IPS-NIHi11 (cell line): ENCODE results near the gene MFN2.

Source experiments
- DNase-seq: peaks from one replicate; pipeline ENCODE4 v3.0.0; 2012; ENCODE audit warnings: mixed read lengths, low spot score

MFN2 gene

DNA sequence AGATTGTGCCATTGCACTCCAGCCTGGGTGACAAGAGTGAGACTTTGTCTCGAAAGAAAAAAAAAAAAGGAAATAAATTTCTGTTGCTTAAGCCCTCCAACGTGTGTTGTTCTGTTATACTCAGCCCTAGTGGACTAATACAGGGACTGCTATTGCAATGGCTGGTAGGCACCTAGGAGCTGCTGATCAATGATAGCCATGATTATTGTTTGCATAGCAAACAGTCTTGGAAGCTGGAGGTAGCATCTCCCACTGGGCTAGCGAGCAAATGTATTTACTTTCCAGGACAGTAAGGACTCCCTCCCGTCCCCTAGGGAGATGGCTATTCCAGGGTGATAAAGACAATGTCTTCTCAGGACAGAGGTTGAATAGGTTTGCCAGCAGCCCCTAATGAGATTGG is 69.4 kb downstream of the MFN2 start:
- no peak for DNase-seq

DNA sequence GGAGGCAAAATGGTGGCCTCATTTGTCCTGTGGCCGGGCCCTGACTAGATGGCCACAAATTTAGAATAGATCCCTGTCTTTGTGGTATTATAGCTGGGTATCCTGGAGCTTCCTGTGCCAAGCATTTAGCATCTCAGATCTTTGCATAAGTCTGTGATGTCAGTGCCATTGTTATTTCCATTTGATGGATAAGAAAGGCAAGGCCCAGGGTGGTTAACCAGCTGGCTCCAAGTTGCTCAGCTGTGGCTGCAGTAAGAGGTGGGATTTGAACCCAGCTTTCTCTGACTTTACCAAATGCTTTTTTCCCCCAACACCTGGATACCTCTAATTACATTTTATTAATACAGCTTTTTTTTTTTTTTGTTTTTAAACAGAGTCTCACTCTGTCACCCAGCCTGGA is 71.1 kb downstream of the MFN2 start:
- DNase-seq = no peak

DNA sequence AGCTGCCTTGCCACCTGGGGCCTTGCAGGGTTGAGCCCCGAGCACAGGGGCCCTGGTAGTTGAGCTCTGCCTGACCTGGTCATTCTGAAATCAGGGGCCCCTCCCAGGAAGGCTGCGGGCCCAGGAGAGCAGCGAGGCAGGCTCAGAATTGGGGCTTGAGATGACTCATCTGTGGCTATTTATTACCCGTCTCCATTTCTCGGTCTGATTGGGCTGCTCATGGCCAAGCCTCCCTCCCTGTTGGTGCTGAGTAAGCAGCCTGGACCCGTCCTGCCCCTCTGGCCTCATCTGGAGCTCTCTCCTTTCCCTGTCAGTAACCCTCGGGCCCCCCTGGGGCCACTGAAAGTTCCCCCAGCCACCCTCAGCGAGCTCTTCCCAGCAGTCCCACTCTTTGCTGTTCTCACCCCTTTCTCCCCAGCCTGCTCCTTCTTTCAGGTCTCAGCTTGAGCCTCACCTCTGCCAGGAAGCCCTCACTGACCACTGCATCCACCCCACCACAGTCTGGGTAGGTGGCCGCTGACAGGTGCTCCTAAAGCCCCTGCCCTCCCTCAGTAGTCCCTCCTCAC is 71.8 kb downstream of the MFN2 start:
- peak; percentile 68 for DNase-seq

DNA sequence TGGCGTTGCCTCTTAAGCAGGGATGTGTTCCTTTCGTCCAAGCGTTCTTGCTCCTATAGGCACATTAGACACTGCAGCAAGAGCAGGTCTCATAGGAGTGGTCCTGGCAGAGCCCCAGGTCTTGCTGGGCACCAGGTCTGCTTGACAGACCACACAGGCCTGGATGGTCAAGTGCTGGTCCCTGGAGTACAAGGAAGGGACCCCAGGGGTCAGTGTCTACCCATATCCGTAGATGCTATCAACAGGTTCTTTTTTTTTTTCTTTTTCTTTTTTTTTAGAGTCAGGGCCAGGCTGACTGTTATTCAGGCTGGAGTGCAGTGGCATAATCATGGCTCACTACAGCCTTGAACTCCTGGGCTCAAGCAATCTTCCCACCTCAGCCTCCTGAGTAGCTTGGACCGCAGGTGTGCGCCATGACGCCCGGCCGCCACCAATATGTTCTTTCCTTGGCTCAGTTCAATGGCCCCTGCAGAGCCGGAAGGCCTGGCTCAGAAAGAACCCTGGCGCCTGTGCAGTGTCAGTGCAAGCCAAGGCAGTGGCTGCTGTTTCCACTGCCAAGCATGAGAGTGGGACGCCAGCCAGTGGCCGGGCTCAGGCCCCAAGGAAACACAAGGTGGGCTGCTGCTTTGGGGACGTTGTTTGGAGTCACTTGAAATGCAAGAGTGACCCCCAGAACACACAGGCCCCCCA is 72.9 kb downstream of the MFN2 start:
- no peak for DNase-seq

DNA sequence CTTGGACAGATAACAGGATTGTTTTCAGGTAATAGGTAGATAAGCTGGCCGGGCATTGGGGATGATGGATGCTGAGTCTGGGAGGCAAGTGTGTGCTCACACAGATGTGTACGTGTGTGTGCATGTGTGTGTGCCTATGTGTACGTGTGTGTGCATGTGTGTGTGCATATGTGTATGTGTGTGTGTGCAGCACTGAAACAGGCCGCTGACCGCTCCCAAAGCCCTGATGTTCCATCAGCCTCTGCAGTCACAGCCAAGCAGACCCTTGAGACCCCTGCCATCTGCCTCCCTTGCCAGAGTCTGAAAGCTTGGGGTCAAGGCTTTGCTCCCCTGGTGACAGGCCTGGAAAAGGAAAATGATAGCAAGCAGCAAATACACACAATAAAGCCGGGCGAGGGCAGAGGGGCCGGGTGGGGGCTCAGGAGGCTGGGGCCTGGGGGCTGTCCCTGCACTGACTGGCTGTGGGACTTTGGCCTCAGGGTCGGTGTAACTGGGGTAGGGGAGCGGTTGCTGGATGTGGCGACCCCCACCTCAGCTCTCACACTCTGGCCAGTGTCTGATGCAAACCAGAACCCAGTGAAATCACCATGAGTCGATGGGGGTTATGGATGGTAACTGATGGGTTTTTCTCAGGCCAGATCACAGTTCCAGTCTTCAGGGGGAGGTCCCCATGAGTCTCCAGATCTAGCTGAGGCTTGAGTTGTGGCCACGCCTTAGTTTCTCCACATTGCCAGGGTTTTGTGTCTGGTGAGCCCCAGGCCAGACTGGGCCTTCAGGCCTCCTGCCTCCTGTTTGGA is 73.7 kb downstream of the MFN2 start:
- no peak for DNase-seq

DNA sequence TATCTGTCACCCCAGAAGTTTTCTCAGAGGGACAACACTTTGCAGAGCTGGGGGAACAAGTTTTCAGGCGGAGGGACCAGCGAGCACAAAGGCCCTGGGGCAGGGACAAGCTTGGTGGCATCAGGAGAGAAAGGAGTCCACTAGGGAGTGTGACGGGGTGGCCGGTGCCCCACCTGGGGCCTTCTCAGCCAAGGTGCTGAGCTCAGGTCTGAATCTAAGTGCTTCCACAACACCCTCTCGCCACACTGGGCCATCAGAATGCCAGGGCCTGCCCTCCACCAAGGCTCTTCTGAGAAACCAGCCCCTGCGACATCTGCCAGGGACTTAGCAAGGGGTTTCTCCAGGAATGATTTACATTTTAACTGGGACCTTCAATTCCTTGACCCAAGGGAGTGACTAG is 75.0 kb downstream of the MFN2 start:
- no peak for DNase-seq

DNA sequence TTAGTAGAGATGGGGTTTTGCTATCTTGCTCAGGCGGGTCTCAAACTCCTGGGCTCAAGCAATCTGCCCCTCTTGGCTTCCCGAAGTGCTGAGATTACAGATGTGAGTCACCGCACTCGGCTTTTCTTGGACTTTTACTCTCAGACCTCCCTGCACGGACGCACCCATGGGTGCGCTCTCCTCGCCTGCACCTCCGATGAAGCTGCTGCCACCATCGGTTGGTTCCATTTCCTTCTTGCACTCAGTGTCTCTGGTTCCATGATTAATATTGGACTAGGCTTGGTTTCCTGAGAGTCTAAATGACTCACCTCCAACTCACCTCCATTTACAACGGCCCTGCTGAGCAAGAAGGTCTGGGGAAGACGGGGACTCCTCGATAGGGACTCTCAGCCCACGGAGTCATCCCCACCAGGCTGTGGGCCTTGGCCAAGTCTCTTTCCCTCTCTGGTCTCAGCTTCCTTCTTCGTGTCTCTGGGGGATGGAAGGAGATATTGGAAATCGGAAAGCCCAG is 76.1 kb downstream of the MFN2 start:
- DNase-seq = no peak

DNA sequence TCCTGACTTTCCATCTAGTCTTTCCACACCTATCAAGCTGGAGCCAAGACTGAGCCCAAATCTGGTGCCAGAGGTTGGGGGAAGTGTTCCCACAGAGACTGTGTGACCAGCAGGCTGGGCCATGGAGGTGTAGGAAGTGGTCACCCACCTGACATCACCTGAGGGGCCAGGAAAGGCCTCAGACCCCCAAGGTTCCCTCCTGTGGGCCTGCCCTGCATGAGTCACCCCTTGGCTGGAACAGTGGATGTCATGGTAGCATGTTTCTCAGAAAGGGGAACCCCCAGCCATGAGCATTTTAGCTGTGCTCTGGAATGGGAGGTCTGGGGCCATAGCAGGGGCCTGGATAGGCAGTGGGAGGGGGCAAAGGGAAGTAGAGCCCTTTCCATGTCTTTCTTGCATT is 77.1 kb downstream of the MFN2 start:
- DNase-seq = no peak

DNA sequence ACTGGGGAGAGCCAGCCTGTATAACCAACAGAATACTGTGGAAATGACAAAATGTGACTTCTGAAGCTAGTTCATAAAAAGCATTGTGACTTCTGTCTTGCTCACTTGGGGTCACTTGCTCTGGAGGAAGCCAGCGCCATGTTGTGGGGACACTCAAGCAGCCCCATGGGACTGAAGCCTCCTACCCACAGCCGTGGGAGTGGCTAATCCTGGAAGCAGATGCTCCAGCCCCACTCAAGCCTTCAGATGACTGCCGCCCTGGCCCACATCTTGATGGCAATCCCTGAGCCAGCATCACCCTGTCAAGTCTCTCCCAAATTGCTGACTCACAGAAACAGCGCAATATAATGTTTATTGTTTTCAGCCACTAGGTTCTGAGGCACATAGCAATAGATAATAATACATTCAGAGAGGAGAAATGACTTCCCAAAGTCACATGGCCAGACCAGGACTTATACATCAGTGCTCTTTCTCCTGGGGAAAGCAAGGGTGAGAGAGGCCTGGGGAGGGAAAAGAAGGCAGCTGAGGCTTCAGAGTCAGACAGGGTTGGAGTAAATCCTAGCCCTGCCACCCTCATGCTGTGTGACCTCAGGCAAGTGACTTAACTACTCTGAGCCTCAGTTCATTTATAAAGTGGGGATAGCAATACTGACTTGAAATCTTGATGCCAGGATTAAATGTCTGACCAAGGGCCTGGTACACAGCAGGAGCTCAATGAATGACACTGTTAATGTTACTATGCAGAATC is 77.9 kb downstream of the MFN2 start:
- no peak for DNase-seq

DNA sequence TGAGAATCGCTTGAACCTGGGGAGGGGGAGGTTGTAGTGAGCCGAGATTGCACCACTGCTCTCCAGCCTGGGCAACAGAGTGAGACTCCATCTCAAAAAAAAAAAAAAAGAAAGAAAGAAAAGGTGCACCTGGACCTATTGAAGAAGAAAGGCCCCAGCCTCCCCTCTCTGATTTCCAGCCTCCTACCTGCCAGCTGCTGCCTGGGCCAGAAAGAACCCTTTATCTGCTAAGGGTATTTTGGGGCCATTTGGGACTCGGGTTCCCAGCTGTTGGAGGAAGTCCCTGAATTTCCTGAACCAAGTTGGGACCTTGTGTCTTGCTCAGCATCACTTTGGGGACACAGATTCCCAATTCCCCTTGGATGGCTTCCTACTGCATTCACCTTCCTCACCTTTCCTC is 79.0 kb downstream of the MFN2 start:
- DNase-seq = no peak

DNA sequence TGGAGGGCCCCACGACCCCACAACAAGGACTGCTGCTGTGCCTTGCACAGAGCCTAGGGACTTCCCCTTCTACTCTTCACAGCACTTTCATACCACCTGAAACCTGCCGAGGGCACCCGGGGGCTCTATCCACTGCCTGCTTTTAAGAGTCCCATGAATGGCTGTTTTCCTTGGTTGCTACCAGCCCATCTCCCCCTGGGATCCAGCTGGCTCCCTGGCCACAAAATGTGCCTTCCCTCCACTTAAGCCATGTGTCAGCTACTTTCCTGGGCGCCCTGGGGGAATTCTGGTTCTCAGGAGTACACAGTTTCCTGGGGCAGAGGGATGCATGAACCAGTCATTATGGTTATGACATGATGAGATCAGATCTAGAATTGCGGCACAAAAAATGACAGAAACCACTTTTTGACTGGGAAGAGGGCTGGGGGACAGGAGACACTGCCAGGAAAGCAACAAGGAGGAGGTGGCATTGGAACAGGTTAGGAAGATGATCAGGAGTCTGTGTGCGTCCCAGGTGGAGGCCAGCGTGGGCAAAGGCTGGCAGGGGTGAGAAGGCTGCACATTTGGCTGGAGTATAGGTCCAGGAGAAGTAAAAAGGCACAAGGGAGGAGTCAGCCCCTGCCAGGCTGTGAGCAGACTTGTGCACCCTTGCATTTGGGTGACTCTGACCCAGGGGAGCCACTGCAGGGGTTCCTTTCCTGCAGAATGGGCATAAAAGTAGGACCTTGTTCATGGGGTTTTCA is 79.6 kb downstream of the MFN2 start:
- no peak for DNase-seq

DNA sequence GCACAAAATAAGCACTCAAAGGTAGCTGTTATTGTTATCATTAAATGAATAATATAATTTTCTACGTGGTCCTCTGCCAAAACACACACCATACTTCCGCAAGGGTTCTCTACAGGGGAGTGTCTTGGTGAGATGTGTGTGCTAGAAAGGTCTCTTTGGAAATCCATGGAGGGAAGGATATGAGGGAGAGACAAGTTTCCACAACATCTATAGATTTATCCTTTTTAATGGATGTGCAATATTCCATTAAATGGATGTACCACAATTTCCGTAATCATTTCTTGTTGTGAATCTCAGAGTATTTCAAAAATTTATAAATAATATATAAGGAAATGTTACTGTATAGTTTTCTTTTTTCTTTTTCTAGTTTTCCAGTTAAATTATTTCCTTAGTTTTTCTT is 80.3 kb downstream of the MFN2 start:
- DNase-seq = no peak
